GM19023 (cell line): ENCODE measurements around the gene TTN.

Experiments
- ATAC-seq: cut with Tn5 transposase; IDR thresholded peaks from one replicate; pipeline ENCODE4 v1.9.1; 2021; ENCODE audit warnings: mild to moderate bottlenecking, moderate library complexity; ENCODE audit not compliant: unreplicated experiment

The TTN gene

GRCh38 chr2:178819147-178819875 is 12.1 kb upstream of the TTN start:
- ATAC-seq: no peak

GRCh38 chr2:178811901-178812300 is 4.7 kb upstream of the TTN start:
- ATAC-seq: no peak

- ATAC-seq: no peak
Measured at GRCh38 chr2:178811045-178811444, 3.8 kb upstream of the TTN start.

- ATAC-seq: no peak
Measured at GRCh38 chr2:178810422-178810821, 3.2 kb upstream of the TTN start.

- no peak for ATAC-seq
Measured at GRCh38 chr2:178806543-178806942, 680 bp downstream of the TTN start.

- no peak for ATAC-seq
Measured at GRCh38 chr2:178805457-178805856, 1.8 kb downstream of the TTN start.

- no peak for ATAC-seq
Measured at GRCh38 chr2:178804791-178805190, 2.4 kb downstream of the TTN start.

- ATAC-seq: no peak
Measured at GRCh38 chr2:178800510-178800909, 6.7 kb downstream of the TTN start.

GRCh38 chr2:178799305-178799704 is 7.9 kb downstream of the TTN start:
- no peak for ATAC-seq

- ATAC-seq: no peak
Measured at GRCh38 chr2:178796079-178796677, 11.0 kb downstream of the TTN start.

GRCh38 chr2:178787934-178788333 is 19.3 kb downstream of the TTN start:
- no peak for ATAC-seq

GRCh38 chr2:178787155-178787554 is 20.1 kb downstream of the TTN start:
- no peak for ATAC-seq

GRCh38 chr2:178783889-178784288 is 23.3 kb downstream of the TTN start:
- ATAC-seq: no peak

GRCh38 chr2:178782236-178782635 is 25.0 kb downstream of the TTN start:
- ATAC-seq: no peak

GRCh38 chr2:178777577-178777976 is 29.6 kb downstream of the TTN start:
- ATAC-seq: no peak

GRCh38 chr2:178776751-178777150 is 30.5 kb downstream of the TTN start:
- no peak for ATAC-seq

- no peak for ATAC-seq
Measured at GRCh38 chr2:178775975-178776374, 31.2 kb downstream of the TTN start.

GRCh38 chr2:178770518-178770917 is 36.7 kb downstream of the TTN start:
- ATAC-seq: no peak

- no peak for ATAC-seq
Measured at GRCh38 chr2:178767094-178768060, 39.8 kb downstream of the TTN start.

GRCh38 chr2:178764097-178764496 is 43.1 kb downstream of the TTN start:
- no peak for ATAC-seq

GRCh38 chr2:178761759-178762371 is 45.4 kb downstream of the TTN start:
- peak; percentile 70 for ATAC-seq
